Measurements from ENCODE around the gene TXNDC17.

- TF ChIP-seq YY1 (IDR thresholded peaks at IDR 0.05; ENCODE audit: insufficient read depth, insufficient read length) (no peak), ZNF274 (IDR thresholded peaks at IDR 0.05; ENCODE audit: low read depth, low read length) (no peak), SUZ12 (IDR thresholded peaks at IDR 0.05; ENCODE audit: extremely low read depth, insufficient read depth, insufficient read length) (no peak)
Observed at GRCh38 chr17:6639586-6640535, 999 bp upstream of the TXNDC17 start.

Measured in NT2/D1 (cell line).